ENCODE results near the gene ARHGEF38. TPM values are rescaled to one million over a fixed set of nuclear protein-coding genes. Genes with fewer than 3 reads are reported as not detected.

Gene ARHGEF38
- under 1 TPM; 0.23 to 0.50 TPM for total RNA-seq
- polyA plus RNA-seq = under 1 TPM; 0.03 to 0.92 TPM

GRCh38 chr4:105551965-105552746 lies at the start of gene ARHGEF38:
TSS of gene ARHGEF38 (plus strand) at chr4:105552620. CDS start at chr4:105552766, 146 bp downstream.
- Histone ChIP-seq H3K4me1 (ENCODE audit: control insufficient read depth in 4 of 4, insufficient read depth in 4 of 4, low read length in 3 of 4) (peaks cover 0 to 4% (median 0%) of the 10 kb centered on the region in 4 donors), H3K27ac (ENCODE audit: low read depth in 1 of 2, low read length in 2 of 2) (no peak within 1 kb of the TSS), H3K27me3 (ENCODE audit: control insufficient read depth in 4 of 4, insufficient read depth in 4 of 4, low read length in 3 of 4) (no peaks in the 10 kb centered on the region), H3K4me3 (ENCODE audit: low read depth in 1 of 3, low read length in 3 of 3) (no peak within 1 kb of the TSS), H3K9ac (ENCODE audit: low read depth in 1 of 2, low read length in 2 of 2) (no peak within 1 kb of the TSS), H3K9me3 (ENCODE audit: control insufficient read depth in 4 of 4, low read length in 3 of 4) (no peaks in the 10 kb centered on the region), H3K36me3 (ENCODE audit: control insufficient read depth in 4 of 4, insufficient read depth in 3 of 4, low read depth in 1 of 4, low read length in 3 of 4) (no peaks in the 10 kb centered on the region)
- TF ChIP-seq REST (IDR thresholded peaks at IDR 0.05) = no peak
- no peak for TF ChIP-seq ATF3 (IDR thresholded peaks at IDR 0.05)
- no peak for TF ChIP-seq FOXA2 (IDR thresholded peaks at IDR 0.05)
- no peak for TF ChIP-seq RAD21 (IDR thresholded peaks at IDR 0.05)
- TF ChIP-seq FOXA1 (IDR thresholded peaks at IDR 0.05) = no peak
- TF ChIP-seq ZBTB33 (IDR thresholded peaks at IDR 0.05) = no peak
- no peak for TF ChIP-seq RXRA (IDR thresholded peaks at IDR 0.05)
- no peak for TF ChIP-seq CTCF (IDR thresholded peaks at IDR 0.05; ENCODE audit: low read depth, low read length, missing input control)
- TF ChIP-seq MAX (IDR thresholded peaks at IDR 0.05) = no peak
- no peak for TF ChIP-seq HNF4G (IDR thresholded peaks at IDR 0.05)
- no peak for TF ChIP-seq SP1 (IDR thresholded peaks at IDR 0.05)
- TF ChIP-seq GABPA (IDR thresholded peaks at IDR 0.05 in 1 of 2, conservative IDR thresholded peaks at IDR 0.05 in 1 of 2) = no peak
- no peak for TF ChIP-seq NR2F2 (IDR thresholded peaks at IDR 0.05)
- WGBS = 49% methylated on average over 11 of the region's 11 CpGs
- no peak for DNase-seq (ENCODE audit: low spot score)

GRCh38 chr4:105503484-105503883 lies 48.9 kb upstream of the ARHGEF38 start:
- H3K27ac ChIP-seq (ENCODE audit: low read depth in 1 of 2, low read length in 2 of 2) = no peak overlapping the region
- H3K4me3 ChIP-seq (ENCODE audit: low read depth in 1 of 3, low read length in 3 of 3) = no peak overlapping the region
- H3K36me3 ChIP-seq (ENCODE audit: control insufficient read depth in 4 of 4, insufficient read depth in 3 of 4, low read depth in 1 of 4, low read length in 3 of 4) = no peaks in the 10 kb centered on the region
- WGBS = 77% methylated on average over 2 of the region's 2 CpGs
- H3K9ac ChIP-seq (ENCODE audit: low read depth in 1 of 2, low read length in 2 of 2) = no peak overlapping the region
- DNase-seq (ENCODE audit: low spot score) = no peak
- H3K27me3 ChIP-seq (ENCODE audit: control insufficient read depth in 4 of 4, insufficient read depth in 4 of 4, low read length in 3 of 4) = no peaks in the 10 kb centered on the region
- no peaks in the 10 kb centered on the region for H3K9me3 ChIP-seq (ENCODE audit: control insufficient read depth in 4 of 4, low read length in 3 of 4)
- H3K4me1 ChIP-seq (ENCODE audit: control insufficient read depth in 4 of 4, insufficient read depth in 4 of 4, low read length in 3 of 4) = no peaks in the 10 kb centered on the region
- TF ChIP-seq RXRA (IDR thresholded peaks at IDR 0.05) (no peak), NR2F2 (IDR thresholded peaks at IDR 0.05) (no peak), ATF3 (IDR thresholded peaks at IDR 0.05) (no peak), JUND (IDR thresholded peaks at IDR 0.05) (no peak), REST (IDR thresholded peaks at IDR 0.05) (no peak), YY1 (IDR thresholded peaks at IDR 0.05) (no peak), FOXA2 (IDR thresholded peaks at IDR 0.05) (no peak), MAX (IDR thresholded peaks at IDR 0.05) (no peak), EGR1 (IDR thresholded peaks at IDR 0.05; ENCODE audit: low read depth in 2 of 2) (no peak), TAF1 (conservative IDR thresholded peaks at IDR 0.05) (no peak)

Data from liver (tissue), 9 donors.